Liver (tissue), 3 donors: ENCODE results near the gene RPSA.
A peak's percentile ranks its signal among the peaks of the same experiment; 100 is the strongest.

Experiments used
- EGR1 ChIP-seq, 2 donors: IDR thresholded peaks; 2 replicates each; pipeline ENCODE4 v1.6.1; 2016 to 2018; ENCODE audit warnings: antibody characterized with exemption in 2 of 2, low read depth in 2 of 2
- GABPA ChIP-seq, 2 donors: IDR thresholded peaks in 1 of 2; conservative IDR thresholded peaks in 1 of 2; 2 replicates each; pipeline ENCODE4 v1.6.1; 2016; ENCODE audit warnings: antibody characterized with exemption in 2 of 2, mild to moderate bottlenecking in 1 of 2, moderate library complexity in 1 of 2
- HNF4A ChIP-seq, 2 donors: conservative IDR thresholded peaks; 2 replicates each; pipeline ENCODE4 v1.6.1; 2016; ENCODE audit warnings: antibody characterized with exemption in 2 of 2, mild to moderate bottlenecking in 2 of 2
- HNF4G ChIP-seq: IDR thresholded peaks from 2 replicates; pipeline ENCODE4 v1.6.1; 2016; ENCODE audit warnings: antibody characterized with exemption
- JUND ChIP-seq, 2 donors: IDR thresholded peaks; 2 replicates each; pipeline ENCODE4 v1.6.1; 2016; ENCODE audit warnings: antibody characterized with exemption in 2 of 2
- MAX ChIP-seq: IDR thresholded peaks from 2 replicates; pipeline ENCODE4 v1.6.1; 2016; ENCODE audit warnings: antibody characterized with exemption
- RAD21 ChIP-seq, 2 donors: IDR thresholded peaks; 2 replicates each; pipeline ENCODE4 v1.6.1; 2016; ENCODE audit warnings: antibody characterized with exemption in 2 of 2, mild to moderate bottlenecking in 2 of 2
- SP1 ChIP-seq: IDR thresholded peaks from 2 replicates; pipeline ENCODE4 v1.6.1; 2018; ENCODE audit warnings: antibody characterized with exemption, mild to moderate bottlenecking
- TAF1 ChIP-seq: conservative IDR thresholded peaks from 2 replicates; pipeline ENCODE4 v1.6.1; 2016; ENCODE audit warnings: antibody characterized with exemption, mild to moderate bottlenecking
- YY1 ChIP-seq: IDR thresholded peaks from 2 replicates; pipeline ENCODE4 v1.6.1; 2016; ENCODE audit warnings: antibody characterized with exemption, mild to moderate bottlenecking
- TF ChIP-seq, protein P1 (sequence below): fragments of 150-350 bp; IDR thresholded peaks from 2 replicates; pipeline ENCODE4 v1.5.1; 2017; ENCODE audit warnings: improper control_type of control experiment, low read depth, low read length; ENCODE audit not compliant: missing input control
- donor health status: healthy.
- donor health status: healthy.

DNA sequence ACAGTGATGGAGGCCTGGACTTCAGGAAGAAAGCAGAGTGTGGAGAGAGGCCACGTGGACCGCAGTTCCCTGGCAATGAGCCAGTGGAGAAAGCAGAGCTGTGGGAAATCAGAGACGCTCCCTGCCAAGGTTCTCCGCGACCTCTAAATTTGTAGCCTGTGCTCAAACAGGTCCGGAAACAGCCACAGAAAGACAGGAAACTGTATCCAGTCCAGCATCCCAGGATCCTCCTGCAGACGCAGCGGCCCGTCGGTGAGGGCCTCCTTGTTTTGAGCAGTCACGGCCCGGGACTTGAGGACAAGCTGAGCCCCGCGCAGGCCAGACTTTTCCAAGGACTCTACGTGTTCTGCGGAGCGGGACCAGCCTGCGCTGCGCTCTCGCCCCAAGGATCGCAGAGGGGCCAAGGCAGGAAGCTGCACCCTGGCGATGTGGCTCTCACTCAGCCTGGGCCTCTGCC, 22.3 kb downstream of the RPSA start:
- TF ChIP-seq, protein P1, sequence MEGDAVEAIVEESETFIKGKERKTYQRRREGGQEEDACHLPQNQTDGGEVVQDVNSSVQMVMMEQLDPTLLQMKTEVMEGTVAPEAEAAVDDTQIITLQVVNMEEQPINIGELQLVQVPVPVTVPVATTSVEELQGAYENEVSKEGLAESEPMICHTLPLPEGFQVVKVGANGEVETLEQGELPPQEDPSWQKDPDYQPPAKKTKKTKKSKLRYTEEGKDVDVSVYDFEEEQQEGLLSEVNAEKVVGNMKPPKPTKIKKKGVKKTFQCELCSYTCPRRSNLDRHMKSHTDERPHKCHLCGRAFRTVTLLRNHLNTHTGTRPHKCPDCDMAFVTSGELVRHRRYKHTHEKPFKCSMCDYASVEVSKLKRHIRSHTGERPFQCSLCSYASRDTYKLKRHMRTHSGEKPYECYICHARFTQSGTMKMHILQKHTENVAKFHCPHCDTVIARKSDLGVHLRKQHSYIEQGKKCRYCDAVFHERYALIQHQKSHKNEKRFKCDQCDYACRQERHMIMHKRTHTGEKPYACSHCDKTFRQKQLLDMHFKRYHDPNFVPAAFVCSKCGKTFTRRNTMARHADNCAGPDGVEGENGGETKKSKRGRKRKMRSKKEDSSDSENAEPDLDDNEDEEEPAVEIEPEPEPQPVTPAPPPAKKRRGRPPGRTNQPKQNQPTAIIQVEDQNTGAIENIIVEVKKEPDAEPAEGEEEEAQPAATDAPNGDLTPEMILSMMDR: no peak
- TF ChIP-seq TAF1 (no peak), HNF4A (conservative IDR thresholded peaks at IDR 0.05) (no peak), GABPA (IDR thresholded peaks at IDR 0.05 in 1 of 2, conservative IDR thresholded peaks at IDR 0.05 in 1 of 2) (no peak), RAD21 (IDR thresholded peaks at IDR 0.05) (no peak), SP1 (peak; percentile 7), MAX (no peak), JUND (IDR thresholded peaks at IDR 0.05) (no peak), HNF4G (no peak), EGR1 (IDR thresholded peaks at IDR 0.05; ENCODE audit: low read depth in 2 of 2) (no peak), YY1 (no peak)
